ENCODE measurements around the gene NAA16. TPM values are rescaled to one million over a fixed set of nuclear protein-coding genes. Genes with fewer than 3 reads are reported as not detected.
"Not testable (repeated sequence)": the region's sequence is repeated elsewhere in the genome, so short reads cannot be mapped to it uniquely, and the experiment has no call there.

Gene NAA16
- total and polyA plus RNA-seq, 2 experiments from 2014 or later = 10.7 to 16.2 TPM

DNA sequence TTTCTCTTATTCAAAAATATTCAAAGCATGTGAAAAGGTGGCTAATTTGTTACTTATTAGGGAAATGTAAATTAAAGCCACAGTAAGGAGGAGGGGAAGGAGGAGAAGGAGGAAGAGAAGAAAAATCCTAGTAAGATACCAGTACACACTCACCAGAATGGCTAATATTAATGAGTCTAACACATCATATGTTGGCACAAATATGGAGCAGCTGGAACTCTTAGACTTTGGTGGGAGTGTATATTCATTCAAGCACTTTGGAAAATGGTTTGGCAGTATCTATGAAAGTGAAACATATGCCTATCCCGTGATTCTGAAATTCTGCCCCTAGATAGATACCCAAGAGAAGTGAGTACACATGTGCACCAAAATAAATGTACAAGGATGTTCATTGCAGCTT lies 108.1 kb downstream of the NAA16 start:
- Histone ChIP-seq H2AFZ (no peak overlapping the region), H4K20me1 (ENCODE audit: insufficient read depth, poor library complexity, severe bottlenecking) (no peaks in the 10 kb centered on the region), H3K9me2 (replicated peaks; ENCODE audit: insufficient read depth) (no peaks in the 10 kb centered on the region), H3K4me2 (no peak overlapping the region), H3K36me3 (replicated peaks; ENCODE audit: insufficient read depth, low read depth) (no peaks in the 10 kb centered on the region), H3K27me3 (no peaks in the 10 kb centered on the region), H3K4me3 (no peak overlapping the region), H3K4me1 (ENCODE audit: insufficient read depth) (no peaks in the 10 kb centered on the region), H3K9me3 (ENCODE audit: low read depth) (no peaks in the 10 kb centered on the region), H3K27ac (no peak overlapping the region), H3K79me2 (no peaks in the 10 kb centered on the region)
- no peak for DNase-seq (ENCODE audit: low spot score)
- TF ChIP-seq EZH2 (IDR thresholded peaks at IDR 0.05; ENCODE audit: borderline replicate concordance) (no peak), EZH2phosphoT487 (IDR thresholded peaks at IDR 0.05; ENCODE audit: low read depth, severe bottlenecking, unreplicated experiment) (no peak)
- TF ChIP-seq, protein P1, sequence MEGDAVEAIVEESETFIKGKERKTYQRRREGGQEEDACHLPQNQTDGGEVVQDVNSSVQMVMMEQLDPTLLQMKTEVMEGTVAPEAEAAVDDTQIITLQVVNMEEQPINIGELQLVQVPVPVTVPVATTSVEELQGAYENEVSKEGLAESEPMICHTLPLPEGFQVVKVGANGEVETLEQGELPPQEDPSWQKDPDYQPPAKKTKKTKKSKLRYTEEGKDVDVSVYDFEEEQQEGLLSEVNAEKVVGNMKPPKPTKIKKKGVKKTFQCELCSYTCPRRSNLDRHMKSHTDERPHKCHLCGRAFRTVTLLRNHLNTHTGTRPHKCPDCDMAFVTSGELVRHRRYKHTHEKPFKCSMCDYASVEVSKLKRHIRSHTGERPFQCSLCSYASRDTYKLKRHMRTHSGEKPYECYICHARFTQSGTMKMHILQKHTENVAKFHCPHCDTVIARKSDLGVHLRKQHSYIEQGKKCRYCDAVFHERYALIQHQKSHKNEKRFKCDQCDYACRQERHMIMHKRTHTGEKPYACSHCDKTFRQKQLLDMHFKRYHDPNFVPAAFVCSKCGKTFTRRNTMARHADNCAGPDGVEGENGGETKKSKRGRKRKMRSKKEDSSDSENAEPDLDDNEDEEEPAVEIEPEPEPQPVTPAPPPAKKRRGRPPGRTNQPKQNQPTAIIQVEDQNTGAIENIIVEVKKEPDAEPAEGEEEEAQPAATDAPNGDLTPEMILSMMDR (IDR thresholded peaks at IDR 0.05; ENCODE audit: poor library complexity) = no peak
- 79% methylated on average over 1 of the region's 1 CpG for WGBS (ENCODE audit: low lambda C conversion rate, missing lambda C conversion rate)

DNA sequence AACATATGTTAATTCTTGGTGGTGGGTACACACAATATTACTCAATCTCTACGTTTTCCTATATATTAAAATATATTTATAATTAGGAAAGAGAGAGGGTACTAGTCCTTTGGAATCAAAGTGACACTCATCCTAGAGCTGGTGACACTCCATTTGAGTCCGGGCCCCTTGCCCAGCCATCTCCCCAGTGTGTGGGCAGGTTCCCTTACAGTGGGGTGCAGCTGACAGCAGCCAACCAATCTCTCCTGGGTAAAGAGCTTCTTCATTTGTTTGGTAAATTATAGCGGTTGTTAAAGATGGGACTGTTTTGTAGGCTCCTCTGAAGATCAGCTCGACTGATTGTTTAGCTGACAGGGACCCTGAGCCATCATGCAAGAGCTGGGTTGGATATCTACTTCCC lies 109.1 kb downstream of the NAA16 start:
- TF ChIP-seq, protein P1 (IDR thresholded peaks at IDR 0.05; ENCODE audit: poor library complexity) = no peak
- TF ChIP-seq EZH2phosphoT487 (IDR thresholded peaks at IDR 0.05; ENCODE audit: low read depth, severe bottlenecking, unreplicated experiment) = no peak
- Histone ChIP-seq H3K79me2 (no peaks in the 10 kb centered on the region), H3K9me2 (replicated peaks; ENCODE audit: insufficient read depth) (no peaks in the 10 kb centered on the region), H3K27me3 (no peaks in the 10 kb centered on the region), H2AFZ (no peak overlapping the region), H3K27ac (no peak overlapping the region), H3K4me3 (no peak overlapping the region), H4K20me1 (ENCODE audit: insufficient read depth, poor library complexity, severe bottlenecking) (no peaks in the 10 kb centered on the region), H3K36me3 (replicated peaks; ENCODE audit: insufficient read depth, low read depth) (no peaks in the 10 kb centered on the region), H3K4me1 (ENCODE audit: insufficient read depth) (no peaks in the 10 kb centered on the region), H3K9me3 (ENCODE audit: low read depth) (no peaks in the 10 kb centered on the region), H3K4me2 (no peak overlapping the region)
- WGBS (ENCODE audit: low lambda C conversion rate, missing lambda C conversion rate) = 83% methylated on average over 4 of the region's 4 CpGs
- no peak for DNase-seq (ENCODE audit: low spot score)

DNA sequence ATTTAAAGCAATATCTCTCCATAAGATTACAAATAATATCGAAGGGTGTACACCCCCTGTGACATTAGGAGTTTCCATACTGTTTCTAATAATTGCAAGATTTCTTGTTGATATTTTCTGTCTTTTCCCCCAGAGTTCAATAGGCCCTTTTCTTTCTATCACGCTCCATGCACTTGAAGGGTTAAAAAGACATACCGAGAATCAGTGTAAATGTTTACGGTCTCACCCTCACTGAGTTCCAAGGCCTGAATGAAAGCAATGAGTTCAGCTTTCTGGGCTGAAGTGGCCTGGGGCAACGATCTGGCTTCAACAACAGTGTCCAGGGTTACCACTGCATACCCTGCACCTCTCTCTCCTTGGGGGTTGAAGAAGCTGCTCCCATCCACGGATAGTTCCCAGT lies 110.3 kb downstream of the NAA16 start:
- H3K79me2 ChIP-seq; DNase-seq (ENCODE audit: low spot score); H3K9me2 ChIP-seq (replicated peaks; ENCODE audit: insufficient read depth); H3K4me2 ChIP-seq; H3K4me1 ChIP-seq (ENCODE audit: insufficient read depth); H3K4me3 ChIP-seq; H4K20me1 ChIP-seq (ENCODE audit: insufficient read depth, poor library complexity, severe bottlenecking); H3K27ac ChIP-seq; H3K36me3 ChIP-seq (replicated peaks; ENCODE audit: insufficient read depth, low read depth); H3K9me3 ChIP-seq (ENCODE audit: low read depth); H3K27me3 ChIP-seq; H2AFZ ChIP-seq: not testable (repeated sequence)
- WGBS (ENCODE audit: low lambda C conversion rate, missing lambda C conversion rate) = 61% methylated on average over 6 of the region's 6 CpGs

- WGBS (ENCODE audit: low lambda C conversion rate, missing lambda C conversion rate) = 47% methylated on average over 7 of the region's 7 CpGs
Observed at GRCh38 chr13:41421983-41422382, 110.9 kb downstream of the NAA16 start.

DNA sequence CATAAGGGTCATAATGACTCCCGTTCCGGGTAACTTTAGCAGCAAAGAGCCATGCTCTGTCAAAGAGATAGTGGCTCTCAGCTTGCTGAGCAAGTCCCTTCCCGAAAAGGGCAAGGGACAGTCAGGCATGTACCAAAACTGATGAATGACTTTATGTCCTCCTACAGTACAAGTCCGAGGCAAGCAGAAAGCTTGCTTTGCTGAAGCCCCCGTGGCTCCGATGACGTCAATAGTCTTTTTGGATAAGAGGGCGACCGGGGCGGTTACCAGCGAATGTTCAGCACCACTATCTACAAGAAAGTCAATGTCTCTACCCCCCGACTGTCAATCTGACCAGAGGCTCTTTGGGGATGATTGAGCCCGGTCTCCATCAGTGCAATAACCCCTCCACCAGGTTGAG lies 112.2 kb downstream of the NAA16 start:
- not testable (repeated sequence) for H3K4me3 ChIP-seq; H3K27me3 ChIP-seq; H4K20me1 ChIP-seq (ENCODE audit: insufficient read depth, poor library complexity, severe bottlenecking); H2AFZ ChIP-seq; H3K36me3 ChIP-seq (replicated peaks; ENCODE audit: insufficient read depth, low read depth); H3K27ac ChIP-seq; H3K79me2 ChIP-seq; DNase-seq (ENCODE audit: low spot score); H3K4me1 ChIP-seq (ENCODE audit: insufficient read depth); H3K9me3 ChIP-seq (ENCODE audit: low read depth); H3K4me2 ChIP-seq; H3K9me2 ChIP-seq (replicated peaks; ENCODE audit: insufficient read depth)
- 86% methylated on average over 13 of the region's 13 CpGs for WGBS (ENCODE audit: low lambda C conversion rate, missing lambda C conversion rate)

More at GRCh38 chr13:41421983-41422382, 110.9 kb downstream of the NAA16 start:
- not testable (repeated sequence) for H3K36me3 ChIP-seq (replicated peaks; ENCODE audit: insufficient read depth, low read depth); H3K79me2 ChIP-seq; H3K4me1 ChIP-seq (ENCODE audit: insufficient read depth); H3K27me3 ChIP-seq; H3K9me2 ChIP-seq (replicated peaks; ENCODE audit: insufficient read depth); H4K20me1 ChIP-seq (ENCODE audit: insufficient read depth, poor library complexity, severe bottlenecking); H3K9me3 ChIP-seq (ENCODE audit: low read depth); H2AFZ ChIP-seq; H3K27ac ChIP-seq; H3K4me3 ChIP-seq; DNase-seq (ENCODE audit: low spot score); H3K4me2 ChIP-seq

DNA sequence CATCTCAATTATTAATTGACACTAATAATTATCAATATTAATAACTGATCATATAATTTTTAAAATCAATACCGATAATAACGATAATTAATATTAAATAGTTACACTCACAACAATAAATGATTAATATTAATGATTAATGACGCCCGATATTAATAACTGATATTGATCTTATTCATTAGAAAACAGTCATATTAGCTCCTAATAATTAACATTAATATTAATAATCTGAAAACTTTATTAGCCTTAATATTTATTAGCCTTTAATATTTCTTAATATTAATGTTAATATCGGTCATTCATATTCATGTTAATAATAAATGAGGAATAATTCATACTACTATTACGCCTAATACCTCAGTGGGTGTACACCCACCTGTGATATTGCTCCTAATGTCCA lies 113.6 kb downstream of the NAA16 start:
- H3K27ac ChIP-seq; H3K79me2 ChIP-seq; H3K4me2 ChIP-seq; H4K20me1 ChIP-seq (ENCODE audit: insufficient read depth, poor library complexity, severe bottlenecking); H2AFZ ChIP-seq; H3K4me1 ChIP-seq (ENCODE audit: insufficient read depth); H3K9me2 ChIP-seq (replicated peaks; ENCODE audit: insufficient read depth); H3K4me3 ChIP-seq; H3K36me3 ChIP-seq (replicated peaks; ENCODE audit: insufficient read depth, low read depth); H3K27me3 ChIP-seq; DNase-seq (ENCODE audit: low spot score); H3K9me3 ChIP-seq (ENCODE audit: low read depth): not testable (repeated sequence)
- 93% methylated on average over 6 of the region's 6 CpGs for WGBS (ENCODE audit: low lambda C conversion rate, missing lambda C conversion rate)
